ENCODE measurements around the gene ATR.

Gene ATR

GRCh38 chr3:142507241-142507640 lies 71.3 kb downstream of the ATR start:
- in situ Hi-C loops (cut with MboI; ENCODE audit: low sequenced_read_pairs, unreplicated experiment), result no loop called here
- DNase-seq (ENCODE audit: low spot score), result no peak
- TF ChIP-seq CTCF (IDR thresholded peaks at IDR 0.05; ENCODE audit: borderline replicate concordance, control extremely low read depth, extremely low read depth, insufficient read depth, missing control alignments), result no peak

- in situ Hi-C loops (cut with MboI; ENCODE audit: low sequenced_read_pairs, unreplicated experiment), result no loop called here
- no peak for DNase-seq (ENCODE audit: low spot score)
- TF ChIP-seq CTCF (IDR thresholded peaks at IDR 0.05; ENCODE audit: borderline replicate concordance, control extremely low read depth, extremely low read depth, insufficient read depth, missing control alignments), result no peak
Observed at GRCh38 chr3:142502187-142502985, 76.1 kb downstream of the ATR start.

- DNase-seq (ENCODE audit: low spot score), result no peak
- no peak for TF ChIP-seq CTCF (IDR thresholded peaks at IDR 0.05; ENCODE audit: borderline replicate concordance, control extremely low read depth, extremely low read depth, insufficient read depth, missing control alignments)
- in situ Hi-C loops (cut with MboI; ENCODE audit: low sequenced_read_pairs, unreplicated experiment), result no loop called here
Observed at GRCh38 chr3:142501004-142501926, 77.3 kb downstream of the ATR start.

GRCh38 chr3:142500211-142500610 lies 78.3 kb downstream of the ATR start:
- no peak for DNase-seq (ENCODE audit: low spot score)
- TF ChIP-seq CTCF (IDR thresholded peaks at IDR 0.05; ENCODE audit: borderline replicate concordance, control extremely low read depth, extremely low read depth, insufficient read depth, missing control alignments), result no peak
- in situ Hi-C loops (cut with MboI; ENCODE audit: low sequenced_read_pairs, unreplicated experiment), result no loop called here

GRCh38 chr3:142498397-142499180 lies 79.9 kb downstream of the ATR start:
- in situ Hi-C loops (cut with MboI; ENCODE audit: low sequenced_read_pairs, unreplicated experiment), result no loop called here
- TF ChIP-seq CTCF (IDR thresholded peaks at IDR 0.05; ENCODE audit: borderline replicate concordance, control extremely low read depth, extremely low read depth, insufficient read depth, missing control alignments), result no peak
- peak; percentile 49 for DNase-seq (ENCODE audit: low spot score)

GRCh38 chr3:142497729-142498128 lies 80.8 kb downstream of the ATR start:
- in situ Hi-C loops (cut with MboI; ENCODE audit: low sequenced_read_pairs, unreplicated experiment), result no loop called here
- no peak for TF ChIP-seq CTCF (IDR thresholded peaks at IDR 0.05; ENCODE audit: borderline replicate concordance, control extremely low read depth, extremely low read depth, insufficient read depth, missing control alignments)
- DNase-seq (ENCODE audit: low spot score), result no peak

Measured in GM13976 (cell line).